PC-3 (cell line): Measurements from ENCODE around the gene GSPT1. TPM values are rescaled to one million over a fixed set of nuclear protein-coding genes. Genes with fewer than 3 reads are reported as not detected.
"Not testable (repeated sequence)": the region's sequence is repeated elsewhere in the genome, so short reads cannot be mapped to it uniquely, and the experiment has no call there.

Source experiments
- ATAC-seq: fragments of 200-7000 bp; cut with Tn5 transposase; 2 replicates; pipeline ENCODE4 v1.9.1; 2020; ENCODE audit warnings: mild to moderate bottlenecking, moderate library complexity
- BruUV-seq: library from RNA; stranded (reverse); fragments of 400-500 nt; replicated peaks from 2 replicates; lab custom pipeline; 2021; lab: Mats Ljungman, UMichigan
- CTCF ChIA-PET: fragments of 300-600 bp; sonication (Branson Sonifier 250); formaldehyde crosslinking; loops from one replicate; lab custom pipeline; 2022; ENCODE audit warnings: antibody characterized with exemption; lab: Charles Lee
- POLR2A ChIA-PET: fragments of 300-600 bp; sonication (Branson Sonifier 250); formaldehyde crosslinking; loops from one replicate; lab custom pipeline; 2022; ENCODE audit warnings: antibody characterized with exemption; ENCODE audit not compliant: unreplicated experiment; lab: Charles Lee
- DNase-seq: peaks from one replicate; pipeline ENCODE4 v3.0.0-alpha.2; 2015
- H2AFZ ChIP-seq: fragments of 300-600 bp; sonication (generic); 2 replicates; pipeline ENCODE4 v1.6.0; 2016; ENCODE audit warnings: antibody characterized with exemption, low read length
- H3F3A ChIP-seq: fragments of 300-600 bp; sonication (generic); one replicate; pipeline ENCODE4 v1.6.0; 2017; ENCODE audit warnings: antibody characterized with exemption, low read length, control low read depth, mild to moderate bottlenecking; ENCODE audit not compliant: unreplicated experiment
- H3K27ac ChIP-seq: fragments of 300-600 bp; sonication (generic); 2 replicates; pipeline ENCODE4 v1.5.1; 2016; ENCODE audit warnings: mild to moderate bottlenecking, low read length
- H3K27me3 ChIP-seq: fragments of 300-600 bp; sonication (generic); 2 replicates; pipeline ENCODE4 v1.6.1; 2016; ENCODE audit warnings: low read length, mixed read lengths
- H3K36me3 ChIP-seq: fragments of 300-600 bp; sonication (generic); 2 replicates; pipeline ENCODE4 v1.6.1; 2016; ENCODE audit warnings: low read depth, mixed run types, low read length, mixed read lengths
- H3K4me1 ChIP-seq: fragments of 300-600 bp; sonication (generic); 2 replicates; pipeline ENCODE4 v1.5.1; 2016; ENCODE audit warnings: low read length; ENCODE audit not compliant: insufficient read depth
- H3K4me2 ChIP-seq: fragments of 300-600 bp; sonication (generic); 2 replicates; pipeline ENCODE4 v1.6.0; 2016; ENCODE audit warnings: low read length
- H3K4me3 ChIP-seq: fragments of 300-600 bp; sonication (generic); 2 replicates; pipeline ENCODE4 v1.5.1; 2016; ENCODE audit warnings: mild to moderate bottlenecking, low read length, mixed read lengths
- H3K79me2 ChIP-seq: fragments of 300-600 bp; sonication (generic); 2 replicates; pipeline ENCODE4 v1.6.1; 2017; ENCODE audit warnings: low read length, mixed read lengths
- H3K9ac ChIP-seq: fragments of 300-600 bp; sonication (generic); 2 replicates; pipeline ENCODE4 v1.6.0; 2016; ENCODE audit warnings: mild to moderate bottlenecking, low read length
- H3K9me2 ChIP-seq: fragments of 300-600 bp; sonication (generic); replicated peaks from 2 replicates; pipeline ENCODE4 v1.6.1; 2016; ENCODE audit warnings: mixed run types, low read length, mixed read lengths
- H3K9me3 ChIP-seq: fragments of 300-600 bp; sonication (generic); 2 replicates; pipeline ENCODE4 v1.6.1; 2016; ENCODE audit warnings: low read length, mixed read lengths
- H4K20me1 ChIP-seq: fragments of 300-600 bp; sonication (generic); 2 replicates; pipeline ENCODE4 v1.6.1; 2016; ENCODE audit warnings: low read length, mixed read lengths
- CTCF ChIP-seq: fragments of 300-600 bp; sonication (generic); conservative IDR thresholded peaks from 2 replicates; pipeline ENCODE4 v1.5.1; 2017; ENCODE audit warnings: antibody characterized with exemption, low read depth, mild to moderate bottlenecking, low read length
- EZH2 ChIP-seq: fragments of 300-600 bp; sonication (generic); IDR thresholded peaks from one replicate; pipeline ENCODE4 v1.6.1; 2017; ENCODE audit warnings: antibody characterized with exemption, mild to moderate bottlenecking, low read length; ENCODE audit not compliant: unreplicated experiment
- EZH2phosphoT487 ChIP-seq: fragments of 300-600 bp; sonication (generic); IDR thresholded peaks from 2 replicates; pipeline ENCODE4 v1.6.1; 2018; ENCODE audit warnings: mild to moderate bottlenecking, antibody characterized with exemption, low read length, borderline replicate concordance
- intact Hi-C: fragments of 100-400 bp; cut with micrococcal nuclease; formaldehyde crosslinking; loops from 2 replicates; pipeline ENCODE4 v1.9.0; 2023
- total RNA-seq: library from RNA; depleted of rRNA; stranded (reverse); fragments of >200 nt; gene quantifications from 2 replicates; pipeline ENCODE4 v1.2.3, GENCODE V29; 2014; rRNA removed

The GSPT1 gene
- total RNA-seq, 1 experiment from 2014 or later, result 67.9 TPM

- H3F3A ChIP-seq, result no peaks in the 10 kb centered on the region
- no TSS peak for BruUV-seq
- no peaks in the 10 kb centered on the region for H3K36me3 ChIP-seq
- no peak overlapping the region for H3K4me3 ChIP-seq
- H3K27me3 ChIP-seq, result no peaks in the 10 kb centered on the region
- no peaks in the 10 kb centered on the region for H4K20me1 ChIP-seq
- no peak overlapping the region for H3K4me2 ChIP-seq
- H3K9ac ChIP-seq, result no peak overlapping the region
- POLR2A ChIA-PET, result no interaction called here
- no peak overlapping the region for H2AFZ ChIP-seq
- intact Hi-C loops, result no loop called here
- ATAC-seq, result no peak
- CTCF ChIA-PET, result no interaction called here
- TF ChIP-seq CTCF (no peak), EZH2phosphoT487 (no peak), EZH2 (no peak)
- DNase-seq, result no peak
- no peaks in the 10 kb centered on the region for H3K9me3 ChIP-seq
- H3K27ac ChIP-seq, result no peak overlapping the region
- no peaks in the 10 kb centered on the region for H3K4me1 ChIP-seq
- no peaks in the 10 kb centered on the region for H3K9me2 ChIP-seq
- H3K79me2 ChIP-seq, result no peaks in the 10 kb centered on the region
Observed at GRCh38 chr16:11824362-11824761, 91.4 kb downstream of the GSPT1 start.

GRCh38 chr16:11823645-11824044 is 92.1 kb downstream of the GSPT1 start:
- POLR2A ChIA-PET, H3K4me3 ChIP-seq, H3K9me3 ChIP-seq, intact Hi-C loops, BruUV-seq, H3K27ac ChIP-seq, DNase-seq, H3K4me1 ChIP-seq, H3K27me3 ChIP-seq, H3K36me3 ChIP-seq, ATAC-seq, CTCF ChIA-PET, H3F3A ChIP-seq, H3K9me2 ChIP-seq, H3K4me2 ChIP-seq, H2AFZ ChIP-seq, H3K9ac ChIP-seq, H3K79me2 ChIP-seq, H4K20me1 ChIP-seq: not testable (repeated sequence)

- no peak for TF ChIP-seq EZH2phosphoT487
- H3K4me1 ChIP-seq, result no peaks in the 10 kb centered on the region
- no peaks in the 10 kb centered on the region for H3K79me2 ChIP-seq
- no peak for DNase-seq
- H3K9me2 ChIP-seq, result no peaks in the 10 kb centered on the region
- H3K36me3 ChIP-seq, result no peaks in the 10 kb centered on the region
- no peaks in the 10 kb centered on the region for H3K9me3 ChIP-seq
- ChIA-PET CTCF (no interaction called here), POLR2A (no interaction called here)
- H3F3A ChIP-seq, result no peaks in the 10 kb centered on the region
- no TSS peak for BruUV-seq
- H2AFZ ChIP-seq, result no peak overlapping the region
- no peak overlapping the region for H3K4me2 ChIP-seq
- ATAC-seq, result no peak
- no peak overlapping the region for H3K27ac ChIP-seq
- H3K27me3 ChIP-seq, result no peaks in the 10 kb centered on the region
- H4K20me1 ChIP-seq, result no peaks in the 10 kb centered on the region
- no peak overlapping the region for H3K4me3 ChIP-seq
- intact Hi-C loops, result loop anchor here (10.0 kb wide), 1 partner anchor 285 kb away; no protein-coding TSS in a partner anchor
- H3K9ac ChIP-seq, result no peak overlapping the region
Observed at GRCh38 chr16:11819798-11820197, 96.0 kb downstream of the GSPT1 start.

- H3F3A ChIP-seq, H3K4me3 ChIP-seq, H2AFZ ChIP-seq, DNase-seq, H3K4me1 ChIP-seq, H3K9me2 ChIP-seq, ATAC-seq, H3K9ac ChIP-seq, H3K36me3 ChIP-seq, H3K27me3 ChIP-seq, CTCF ChIA-PET, H3K79me2 ChIP-seq, H3K27ac ChIP-seq, H3K9me3 ChIP-seq, BruUV-seq, H3K4me2 ChIP-seq, POLR2A ChIA-PET, H4K20me1 ChIP-seq: not testable (repeated sequence)
- intact Hi-C loops, result loop anchor here (10.0 kb wide), 1 partner anchor 284 kb away; no protein-coding TSS in a partner anchor
Observed at GRCh38 chr16:11818970-11819369, 96.8 kb downstream of the GSPT1 start.

Other genes starting within 250 kb of the GSPT1 start
- 4.3 and 5.4 TPM in 2 replicates for gene SNN, start 247.5 kb downstream of the GSPT1 start, total RNA-seq
- 20.2 and 26.6 TPM in 2 replicates for gene TXNDC11, start 173.1 kb downstream of the GSPT1 start, total RNA-seq
- 21.2 and 26.4 TPM in 2 replicates for gene ZC3H7A, start 118.7 kb downstream of the GSPT1 start, total RNA-seq
- gene RSL1D1, start 64.4 kb downstream of the GSPT1 start, total RNA-seq, result 75.9 and 105 TPM in 2 replicates
- 2.4 and 2.8 TPM in 2 replicates for gene NPIPB2, start 26.1 kb upstream of the GSPT1 start, total RNA-seq
- not detected in 2 replicates for gene TNFRSF17, start 49.3 kb upstream of the GSPT1 start, total RNA-seq
- gene SNX29, start 60.8 kb upstream of the GSPT1 start, total RNA-seq, result 5.2 and 10.5 TPM in 2 replicates